Upper lobe of right lung (tissue), 1 donor: ENCODE measurements around the gene BUB1. TPM values are rescaled to one million over a fixed set of nuclear protein-coding genes. Genes with fewer than 3 reads are reported as not detected.
A peak's percentile ranks its signal among the peaks of the same experiment; 100 is the strongest.

Experiments used
- ATAC-seq: fragments of 200-7000 bp; cut with Tn5 transposase; one replicate; pipeline ENCODE4 v1.9.1; 2020; ENCODE audit warnings: mild to moderate bottlenecking, moderate library complexity
- DNase-seq: peaks from one replicate; pipeline ENCODE4 v3.0.0-alpha.2; 2020
- H3K27ac ChIP-seq: fragments of 200-600 bp; one replicate; pipeline ENCODE4 v1.8.0; 2022
- H3K27me3 ChIP-seq: fragments of 200-600 bp; one replicate; pipeline ENCODE4 v1.8.0; 2022; ENCODE audit warnings: mild to moderate bottlenecking
- H3K36me3 ChIP-seq: fragments of 200-600 bp; one replicate; pipeline ENCODE4 v1.8.0; 2022
- H3K4me1 ChIP-seq: fragments of 200-600 bp; one replicate; pipeline ENCODE4 v1.8.0; 2022
- H3K4me3 ChIP-seq: fragments of 200-600 bp; one replicate; pipeline ENCODE4 v1.8.0; 2022; ENCODE audit warnings: mild to moderate bottlenecking
- H3K9me3 ChIP-seq: fragments of 200-600 bp; one replicate; pipeline ENCODE4 v1.8.0; 2022
- CTCF ChIP-seq: fragments of 200-600 bp; IDR thresholded peaks from one replicate; pipeline ENCODE4 v1.8.0; 2022; ENCODE audit warnings: antibody characterized with exemption
- intact Hi-C: fragments of 100-400 bp; cut with DNase I; formaldehyde crosslinking; loops from one replicate; pipeline ENCODE4 v1.11.0; 2022
- total RNA-seq: library from RNA; stranded (reverse); fragmentation: NEBNext Ultra II Directional; extraction: Animal tissue kit (Norgen Biotek cat#: 25700); gene quantifications from one replicate; pipeline ENCODE4 v1.2.1, GENCODE V29; 2021
- donor health status: DM: no; HTN: yes; CAD: no; lungs with severe emphysema.

The BUB1 gene
- total RNA-seq, 1 donor from 2014 or later = 2.4 TPM

- H3K9me3 ChIP-seq = no peaks in the 10 kb centered on the region
- H3K4me1 ChIP-seq = peaks cover 10% of the 10 kb centered on the region
- no peaks in the 10 kb centered on the region for H3K36me3 ChIP-seq
- no peak overlapping the region for H3K27ac ChIP-seq
- ATAC-seq (no peak), DNase-seq (no peak)
- TF ChIP-seq CTCF = no peak
- H3K4me3 ChIP-seq = no peak overlapping the region
- no peaks in the 10 kb centered on the region for H3K27me3 ChIP-seq
- intact Hi-C loops = no loop called here
These were observed 42.7 kb upstream of the BUB1 start for GRCh38 chr2:110720547-110720946.

GRCh38 chr2:110718990-110719389 is 41.1 kb upstream of the BUB1 start:
- Histone ChIP-seq H3K27me3 (no peaks in the 10 kb centered on the region), H3K36me3 (no peaks in the 10 kb centered on the region), H3K9me3 (no peaks in the 10 kb centered on the region), H3K27ac (no peak overlapping the region), H3K4me1 (peaks cover 18% of the 10 kb centered on the region), H3K4me3 (no peak overlapping the region)
- no peak for DNase-seq
- intact Hi-C loops = no loop called here
- no peak for ATAC-seq
- no peak for TF ChIP-seq CTCF

- no peak for TF ChIP-seq CTCF
- intact Hi-C loops = no loop called here
These were observed 40.5 kb upstream of the BUB1 start for GRCh38 chr2:110718382-110718781.

GRCh38 chr2:110717734-110718133 is 39.9 kb upstream of the BUB1 start:
- no peaks in the 10 kb centered on the region for H3K36me3 ChIP-seq
- peaks cover 18% of the 10 kb centered on the region for H3K4me1 ChIP-seq
- TF ChIP-seq CTCF = no peak
- H3K9me3 ChIP-seq = no peaks in the 10 kb centered on the region
- intact Hi-C loops = no loop called here
- no peaks in the 10 kb centered on the region for H3K27me3 ChIP-seq
- H3K4me3 ChIP-seq = no peak overlapping the region
- H3K27ac ChIP-seq = no peak overlapping the region
- ATAC-seq (peak; percentile 48), DNase-seq (no peak)

More at GRCh38 chr2:110718382-110718781, 40.5 kb upstream of the BUB1 start:
- Histone ChIP-seq H3K4me3 (no peak overlapping the region), H3K36me3 (no peaks in the 10 kb centered on the region), H3K27ac (no peak overlapping the region), H3K27me3 (no peaks in the 10 kb centered on the region), H3K9me3 (no peaks in the 10 kb centered on the region), H3K4me1 (peaks cover 18% of the 10 kb centered on the region)
- ATAC-seq (no peak), DNase-seq (no peak)

GRCh38 chr2:110716959-110717645 is 39.2 kb upstream of the BUB1 start:
- H3K27me3 ChIP-seq = peaks cover 3% of the 10 kb centered on the region
- no peak for DNase-seq
- peaks cover 18% of the 10 kb centered on the region for H3K4me1 ChIP-seq
- no peak overlapping the region for H3K27ac ChIP-seq
- no peak overlapping the region for H3K4me3 ChIP-seq
- intact Hi-C loops = no loop called here
- no peaks in the 10 kb centered on the region for H3K9me3 ChIP-seq
- no peak for ATAC-seq
- H3K36me3 ChIP-seq = no peaks in the 10 kb centered on the region
- no peak for TF ChIP-seq CTCF
